Stomach (tissue), 4 donors: ENCODE results near the gene TRAPPC8.
"Not testable (repeated sequence)": the region's sequence is repeated elsewhere in the genome, so short reads cannot be mapped to it uniquely, and the experiment has no call there.

Experiments
- CTCF ChIP-seq, 7 experiments: fragments of 450-650 bp in 4 of 7; fragments of 200-600 bp in 3 of 7; sonication (generic) in 3 of 7; IDR thresholded peaks; one replicate each; pipeline ENCODE4 v1.5.1; 2016 to 2019; ENCODE audit warnings: antibody characterized with exemption in 7 of 7, control low read depth in 2 of 7, mild to moderate bottlenecking in 1 of 7
- POLR2A ChIP-seq, 4 donors: fragments of 450-650 bp; IDR thresholded peaks; one replicate each; pipeline ENCODE4 v1.6.1; 2016; ENCODE audit warnings: antibody characterized with exemption in 4 of 4, control low read depth in 2 of 4, mild to moderate bottlenecking in 1 of 4, moderate library complexity in 1 of 4
- POLR2AphosphoS5 ChIP-seq, 3 donors: sonication (generic); formaldehyde crosslinking; IDR thresholded peaks; one replicate each; pipeline ENCODE4 v1.6.1; 2016; ENCODE audit warnings: antibody characterized with exemption in 3 of 3

GRCh38 chr18:31926988-31927387, 15.9 kb downstream of the TRAPPC8 start:
- TF ChIP-seq CTCF, POLR2A, POLR2AphosphoS5 (IDR thresholded peaks at IDR 0.05): not testable (repeated sequence)
